CD14-positive monocyte (primary cell): ENCODE results near the gene CDV3. TPM values are rescaled to one million over a fixed set of nuclear protein-coding genes. Genes with fewer than 3 reads are reported as not detected.

Experiments
- DNase-seq, 3 donors: peaks; one replicate each; pipeline ENCODE4 v3.0.0-alpha.2; 2011 to 2022
- H2AFZ ChIP-seq: 2 replicates; pipeline ENCODE4 v1.6.0; 2012; ENCODE audit warnings: mild to moderate bottlenecking, low read depth, low read length, inconsistent platforms; ENCODE audit not compliant: insufficient read depth, poor library complexity, severe bottlenecking
- H3K27ac ChIP-seq, 2 donors: 1 replicate in 1 of 2; 2 replicates in 1 of 2; pipeline ENCODE4 v1.5.1; 2012 to 2013; ENCODE audit warnings: low read length in 2 of 2, control low read depth in 1 of 2, inconsistent platforms in 1 of 2, low read depth in 1 of 2, mild to moderate bottlenecking in 1 of 2
- H3K27me3 ChIP-seq, 2 donors: one replicate each; pipeline versions ENCODE4 v1.6.0 to v1.6.1; 2011 to 2013; ENCODE audit warnings: low read length in 2 of 2; ENCODE audit not compliant: control insufficient read depth in 2 of 2, insufficient read depth in 2 of 2
- H3K36me3 ChIP-seq, 2 donors: replicated peaks in 1 of 2; 1 replicate in 1 of 2; 2 replicates in 1 of 2; pipeline versions ENCODE4 v1.5.1 to v1.6.1; 2012 to 2013; ENCODE audit warnings: low read length in 2 of 2, control low read depth in 1 of 2, inconsistent platforms in 1 of 2, mild to moderate bottlenecking in 1 of 2; ENCODE audit not compliant: insufficient read depth in 2 of 2, control insufficient read depth in 1 of 2
- H3K4me1 ChIP-seq, 2 donors: 1 replicate in 1 of 2; 2 replicates in 1 of 2; pipeline versions ENCODE4 v1.5.1 to v1.6.1; 2012 to 2013; ENCODE audit warnings: low read length in 2 of 2, control low read depth in 1 of 2, inconsistent platforms in 1 of 2, mild to moderate bottlenecking in 1 of 2, moderate library complexity in 1 of 2; ENCODE audit not compliant: insufficient read depth in 2 of 2, control insufficient read depth in 1 of 2
- H3K4me2 ChIP-seq: replicated peaks from 2 replicates; pipeline ENCODE3; 2012; ENCODE audit warnings: low read length, moderate library complexity, mild to moderate bottlenecking; ENCODE audit not compliant: poor library complexity, severe bottlenecking; ENCODE audit errors: extremely low read depth
- H3K4me3 ChIP-seq, 3 experiments: fragments of 200-600 bp in 1 of 3; sonication (generic) in 1 of 3; replicated peaks in 1 of 3; 1 replicate in 2 of 3; 2 replicates in 1 of 3; pipeline ENCODE4 v1.5.1; 2011 to 2013; ENCODE audit warnings: low read length in 3 of 3, mild to moderate bottlenecking in 3 of 3, control low read depth in 2 of 3, low read depth in 2 of 3, inconsistent platforms in 1 of 3, moderate library complexity in 1 of 3
- H3K79me2 ChIP-seq: 2 replicates; pipeline ENCODE4 v1.6.0; 2012; ENCODE audit warnings: mild to moderate bottlenecking, control low read depth, inconsistent platforms, low read length, moderate library complexity; ENCODE audit not compliant: insufficient read depth
- H3K9ac ChIP-seq: 2 replicates; pipeline ENCODE4 v1.6.0; 2017; ENCODE audit warnings: low read length, mild to moderate bottlenecking; ENCODE audit not compliant: insufficient read depth, poor library complexity, severe bottlenecking
- H3K9me3 ChIP-seq, 2 donors: replicated peaks in 1 of 2; 1 replicate in 1 of 2; 2 replicates in 1 of 2; pipeline versions ENCODE4 v1.5.1 to v1.6.1; 2012 to 2013; ENCODE audit warnings: low read length in 2 of 2, control low read depth in 1 of 2; ENCODE audit not compliant: control insufficient read depth in 1 of 2, insufficient read depth in 1 of 2
- H4K20me1 ChIP-seq: 2 replicates; pipeline ENCODE4 v1.6.0; 2012; ENCODE audit warnings: mild to moderate bottlenecking, low read length, control low read depth, moderate library complexity; ENCODE audit not compliant: insufficient read depth
- H3K27ac Mint-ChIP-seq, 7 donors: one replicate each; pipeline ENCODE4 v1.8.0; 2020; ENCODE audit warnings: mild to moderate bottlenecking in 7 of 7, mixed read lengths in 7 of 7, moderate library complexity in 6 of 7, inconsistent platforms in 2 of 7
- H3K27me3 Mint-ChIP-seq, 3 donors: one replicate each; pipeline ENCODE4 v1.8.0; 2021 to 2022; ENCODE audit warnings: low read depth in 3 of 3, mild to moderate bottlenecking in 3 of 3, mixed read lengths in 3 of 3, moderate library complexity in 3 of 3, inconsistent platforms in 1 of 3
- H3K36me3 Mint-ChIP-seq, 2 donors: one replicate each; pipeline ENCODE4 v1.8.0; 2020; ENCODE audit warnings: mixed read lengths in 2 of 2, inconsistent platforms in 1 of 2, mild to moderate bottlenecking in 1 of 2
- H3K4me1 Mint-ChIP-seq: one replicate; pipeline ENCODE4 v1.8.0; 2020; ENCODE audit warnings: mild to moderate bottlenecking, mixed read lengths
- H3K4me3 Mint-ChIP-seq, 2 donors: one replicate each; pipeline ENCODE4 v1.8.0; 2020; ENCODE audit warnings: mild to moderate bottlenecking in 2 of 2, mixed read lengths in 2 of 2, moderate library complexity in 1 of 2
- H3K9me3 Mint-ChIP-seq, 7 donors: one replicate each; pipeline ENCODE4 v1.8.0; 2020 to 2022; ENCODE audit warnings: mixed read lengths in 7 of 7, mild to moderate bottlenecking in 6 of 7, moderate library complexity in 6 of 7, inconsistent platforms in 2 of 7
- WGBS: methylation state at CpG from one replicate; pipeline ENCODE4 v1.1.5; 2013; ENCODE audit warnings: missing lambda C conversion rate; ENCODE audit not compliant: insufficient coverage; 5-methylcytosine and 5-hydroxymethylcytosine counted together
- intact Hi-C, 2 donors: fragments of 100-400 bp; cut with micrococcal nuclease; formaldehyde crosslinking; loops; one replicate each; pipeline versions ENCODE4 v1.15.0 to v1.15.1; 2023
- polyA plus RNA-seq, 3 donors: library from polyadenylated mRNA; depleted of rRNA in 1 of 3; unstranded in 2 of 3; stranded (reverse) in 1 of 3; fragments of 300-500 nt in 2 of 3; fragments of >200 nt in 1 of 3; fragmentation: Illumina TruSeq in 2 of 3; gene quantifications; 1 replicate in 2 of 3; 2 replicates in 1 of 3; pipeline ENCODE4 v1.2.3, GENCODE V29; 2012 to 2021
- TF ChIP-seq, protein P1 (sequence below): fragments of 200-600 bp; IDR thresholded peaks from one replicate; pipeline ENCODE4 v1.8.0; 2022; ENCODE audit warnings: antibody characterized with exemption, mild to moderate bottlenecking

Gene CDV3
- polyA plus RNA-seq, 3 donors: 30.0 to 80.1 (median 30.3) TPM

DNA sequence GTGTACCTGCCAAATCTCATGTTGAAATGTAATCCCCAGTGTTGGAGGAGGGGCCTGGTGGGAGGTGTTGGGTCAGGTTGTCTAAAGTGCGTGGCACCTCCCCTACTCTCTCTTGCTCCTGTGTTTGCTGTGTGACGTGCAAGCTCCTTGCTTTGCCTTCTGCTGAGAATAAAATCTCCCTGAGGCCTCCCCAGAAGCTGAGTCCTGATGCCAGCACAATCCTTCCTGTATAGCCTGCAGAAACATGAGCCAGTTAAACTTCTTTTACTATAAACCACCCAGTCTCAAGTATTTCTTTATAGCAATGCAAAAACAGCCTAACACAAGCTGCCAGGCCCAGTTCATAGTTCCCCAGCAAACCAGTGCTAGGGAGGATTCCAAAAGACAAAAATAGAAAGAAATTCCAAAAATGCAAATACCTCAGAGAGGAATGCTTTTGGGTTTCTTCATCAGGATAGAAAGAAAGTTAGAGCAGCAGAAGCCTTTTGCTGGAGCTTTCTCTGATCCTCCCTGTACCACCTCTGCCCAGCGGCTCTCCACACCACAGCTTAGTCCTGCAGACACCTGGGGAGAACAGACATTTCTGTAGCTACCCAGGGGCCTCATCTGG lies 25.9 kb upstream of the CDV3 start:
- H3K4me2 ChIP-seq: no peak overlapping the region
- no peak overlapping the region for H2AFZ ChIP-seq
- WGBS: 100% methylated on average over 3 of the region's 3 CpGs

DNA sequence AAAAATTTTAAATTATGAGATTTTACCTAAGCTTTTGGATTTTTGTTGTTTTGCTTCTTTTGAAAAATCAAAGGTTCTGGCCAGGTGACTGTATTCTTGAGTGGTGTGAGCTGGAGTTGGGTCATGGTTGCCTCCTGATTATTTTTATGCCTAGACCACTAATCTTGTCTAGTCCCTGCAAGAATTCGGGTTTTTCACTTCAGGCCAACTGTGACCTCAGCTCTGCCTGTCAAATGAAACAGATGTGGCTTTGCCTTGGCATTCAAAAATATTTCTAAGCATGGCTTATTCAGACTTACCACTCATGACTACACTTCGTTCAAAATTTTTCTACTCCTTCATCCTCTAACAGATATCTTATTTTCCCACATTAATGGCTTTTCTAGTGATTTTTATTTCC lies 25.4 kb upstream of the CDV3 start:
- Mint-ChIP-seq H3K27ac (no peak overlapping the region), H3K36me3 (no peaks in the 10 kb centered on the region), H3K4me3 (no peak overlapping the region), H3K4me1 (peaks cover 13% of the 10 kb centered on the region), H3K27me3 (peaks cover 0 to 2% (median 1%) of the 10 kb centered on the region in 3 donors), H3K9me3 (peaks cover 0 to 7% (median 2%) of the 10 kb centered on the region in 7 donors)
- Histone ChIP-seq H4K20me1 (no peaks in the 10 kb centered on the region), H3K9ac (no peak overlapping the region), H3K4me3 (no peak overlapping the region), H3K4me1 (peaks cover 6% of the 10 kb centered on the region in 2 donors), H3K27me3 (no peaks in the 10 kb centered on the region), H3K9me3 (no peaks in the 10 kb centered on the region), H3K27ac (no peak overlapping the region), H3K36me3 (no peaks in the 10 kb centered on the region), H3K79me2 (no peaks in the 10 kb centered on the region), H2AFZ (no peak overlapping the region), H3K4me2 (no peak overlapping the region)
- DNase-seq: no peak
- TF ChIP-seq, protein P1, sequence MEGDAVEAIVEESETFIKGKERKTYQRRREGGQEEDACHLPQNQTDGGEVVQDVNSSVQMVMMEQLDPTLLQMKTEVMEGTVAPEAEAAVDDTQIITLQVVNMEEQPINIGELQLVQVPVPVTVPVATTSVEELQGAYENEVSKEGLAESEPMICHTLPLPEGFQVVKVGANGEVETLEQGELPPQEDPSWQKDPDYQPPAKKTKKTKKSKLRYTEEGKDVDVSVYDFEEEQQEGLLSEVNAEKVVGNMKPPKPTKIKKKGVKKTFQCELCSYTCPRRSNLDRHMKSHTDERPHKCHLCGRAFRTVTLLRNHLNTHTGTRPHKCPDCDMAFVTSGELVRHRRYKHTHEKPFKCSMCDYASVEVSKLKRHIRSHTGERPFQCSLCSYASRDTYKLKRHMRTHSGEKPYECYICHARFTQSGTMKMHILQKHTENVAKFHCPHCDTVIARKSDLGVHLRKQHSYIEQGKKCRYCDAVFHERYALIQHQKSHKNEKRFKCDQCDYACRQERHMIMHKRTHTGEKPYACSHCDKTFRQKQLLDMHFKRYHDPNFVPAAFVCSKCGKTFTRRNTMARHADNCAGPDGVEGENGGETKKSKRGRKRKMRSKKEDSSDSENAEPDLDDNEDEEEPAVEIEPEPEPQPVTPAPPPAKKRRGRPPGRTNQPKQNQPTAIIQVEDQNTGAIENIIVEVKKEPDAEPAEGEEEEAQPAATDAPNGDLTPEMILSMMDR: no peak
- intact Hi-C loops: no loop called here
- 89% methylated on average over 2 of the region's 2 CpGs for WGBS

More for the DNA sequence above, 25.9 kb upstream of the CDV3 start:
- no peaks in the 10 kb centered on the region for H3K9me3 ChIP-seq
- H3K27ac Mint-ChIP-seq: peak overlapping the region in 1 of 7 donors; percentile 60
- no peak overlapping the region for H3K4me3 ChIP-seq
- TF ChIP-seq, protein P1: no peak
- intact Hi-C loops: no loop called here
- H3K27me3 Mint-ChIP-seq: peaks cover 1 to 2% (median 2%) of the 10 kb centered on the region in 3 donors
- no peaks in the 10 kb centered on the region for H4K20me1 ChIP-seq
- H3K9me3 Mint-ChIP-seq: peaks cover 0 to 7% (median 2%) of the 10 kb centered on the region in 7 donors
- peaks cover 6% of the 10 kb centered on the region in 2 donors for H3K4me1 ChIP-seq
- H3K4me3 Mint-ChIP-seq: no peak overlapping the region
- no peak for DNase-seq
- no peaks in the 10 kb centered on the region for H3K27me3 ChIP-seq
- H3K36me3 Mint-ChIP-seq: no peaks in the 10 kb centered on the region
- no peaks in the 10 kb centered on the region for H3K79me2 ChIP-seq
- no peak overlapping the region for H3K27ac ChIP-seq
- peaks cover 13% of the 10 kb centered on the region for H3K4me1 Mint-ChIP-seq
- H3K36me3 ChIP-seq: no peaks in the 10 kb centered on the region
- no peak overlapping the region for H3K9ac ChIP-seq
